Esophagus muscularis mucosa (tissue), 4 donors: ENCODE results near the gene EHBP1.

Experiments used
- EP300 ChIP-seq: sonication (generic); formaldehyde crosslinking; IDR thresholded peaks from one replicate; pipeline ENCODE4 v1.6.1; 2017; ENCODE audit warnings: antibody characterized with exemption
- POLR2A ChIP-seq: fragments of 450-650 bp; IDR thresholded peaks from one replicate; pipeline ENCODE4 v1.6.1; 2017; ENCODE audit warnings: antibody characterized with exemption, moderate library complexity, mild to moderate bottlenecking, low read depth
- POLR2AphosphoS5 ChIP-seq, 2 donors: sonication (generic); formaldehyde crosslinking; IDR thresholded peaks; one replicate each; pipeline ENCODE4 v1.6.1; 2017; ENCODE audit warnings: antibody characterized with exemption in 2 of 2
- TF ChIP-seq, protein P1 (sequence below), 3 experiments: fragments of 200-600 bp in 2 of 3; fragments of 450-650 bp in 1 of 3; sonication (generic) in 2 of 3; IDR thresholded peaks; one replicate each; pipeline ENCODE4 v1.5.1; 2017 to 2019; ENCODE audit warnings: antibody characterized with exemption in 3 of 3, mild to moderate bottlenecking in 2 of 3, moderate library complexity in 1 of 3

GRCh38 chr2:62719757-62720156, 14.2 kb downstream of the EHBP1 start:
- TF ChIP-seq POLR2AphosphoS5 (IDR thresholded peaks at IDR 0.05) (no peak), POLR2A (no peak), EP300 (no peak)
- TF ChIP-seq, protein P1, sequence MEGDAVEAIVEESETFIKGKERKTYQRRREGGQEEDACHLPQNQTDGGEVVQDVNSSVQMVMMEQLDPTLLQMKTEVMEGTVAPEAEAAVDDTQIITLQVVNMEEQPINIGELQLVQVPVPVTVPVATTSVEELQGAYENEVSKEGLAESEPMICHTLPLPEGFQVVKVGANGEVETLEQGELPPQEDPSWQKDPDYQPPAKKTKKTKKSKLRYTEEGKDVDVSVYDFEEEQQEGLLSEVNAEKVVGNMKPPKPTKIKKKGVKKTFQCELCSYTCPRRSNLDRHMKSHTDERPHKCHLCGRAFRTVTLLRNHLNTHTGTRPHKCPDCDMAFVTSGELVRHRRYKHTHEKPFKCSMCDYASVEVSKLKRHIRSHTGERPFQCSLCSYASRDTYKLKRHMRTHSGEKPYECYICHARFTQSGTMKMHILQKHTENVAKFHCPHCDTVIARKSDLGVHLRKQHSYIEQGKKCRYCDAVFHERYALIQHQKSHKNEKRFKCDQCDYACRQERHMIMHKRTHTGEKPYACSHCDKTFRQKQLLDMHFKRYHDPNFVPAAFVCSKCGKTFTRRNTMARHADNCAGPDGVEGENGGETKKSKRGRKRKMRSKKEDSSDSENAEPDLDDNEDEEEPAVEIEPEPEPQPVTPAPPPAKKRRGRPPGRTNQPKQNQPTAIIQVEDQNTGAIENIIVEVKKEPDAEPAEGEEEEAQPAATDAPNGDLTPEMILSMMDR (IDR thresholded peaks at IDR 0.05), result no peak
